GM18505 (cell line): Measurements from ENCODE around the gene CD68.

Experiments used
- ATAC-seq: cut with Tn5 transposase; IDR thresholded peaks from one replicate; pipeline ENCODE4 v1.9.1; 2021; ENCODE audit not compliant: unreplicated experiment
- POLR2A ChIP-seq: IDR thresholded peaks from 4 replicates; pipeline ENCODE4 v1.6.1; 2011; ENCODE audit warnings: borderline replicate concordance; ENCODE audit not compliant: insufficient read depth, insufficient read length; ENCODE audit errors: extremely low read depth

CD68 gene

GRCh38 chr17:7579834-7580603 lies 581 bp downstream of the CD68 start:
- ATAC-seq: no peak
- TF ChIP-seq POLR2A: no peak

DNA sequence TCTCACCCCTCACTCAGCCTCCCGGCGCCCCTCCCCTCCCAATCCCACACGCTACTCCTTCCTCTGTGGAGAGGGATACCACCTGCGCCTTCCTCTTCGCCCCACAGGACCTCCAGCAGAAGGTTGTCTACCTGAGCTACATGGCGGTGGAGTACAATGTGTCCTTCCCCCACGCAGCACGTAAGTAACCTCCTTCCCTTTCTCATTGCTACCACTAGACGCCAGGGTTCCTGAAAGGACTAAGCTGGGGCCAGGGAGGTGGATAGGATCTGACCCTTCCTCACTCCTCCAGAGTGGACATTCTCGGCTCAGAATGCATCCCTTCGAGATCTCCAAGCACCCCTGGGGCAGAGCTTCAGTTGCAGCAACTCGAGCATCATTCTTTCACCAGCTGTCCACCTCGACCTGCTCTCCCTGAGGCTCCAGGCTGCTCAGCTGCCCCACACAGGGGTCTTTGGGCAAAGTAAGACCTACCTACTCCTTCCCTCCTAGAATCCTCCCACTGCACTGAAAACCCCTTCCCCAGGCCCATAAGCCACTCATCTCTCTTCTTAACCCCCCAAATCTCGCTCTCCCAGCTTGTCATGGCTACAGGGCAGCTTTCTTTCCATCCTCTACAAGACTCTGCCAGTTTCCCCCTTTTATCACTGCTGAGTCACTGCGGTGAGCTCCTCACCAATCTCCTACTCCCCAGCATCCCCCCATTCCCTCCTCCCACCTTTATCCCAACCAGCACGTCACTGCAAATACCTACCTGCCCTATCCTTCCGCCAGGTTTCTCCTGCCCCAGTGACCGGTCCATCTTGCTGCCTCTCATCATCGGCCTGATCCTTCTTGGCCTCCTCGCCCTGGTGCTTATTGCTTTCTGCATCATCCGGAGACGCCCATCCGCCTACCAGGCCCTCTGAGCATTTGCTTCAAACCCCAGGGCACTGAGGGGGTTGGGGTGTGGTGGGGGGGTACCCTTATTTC lies 1.5 kb downstream of the CD68 start:
- TF ChIP-seq POLR2A: peak; percentile 20
- ATAC-seq: no peak

DNA sequence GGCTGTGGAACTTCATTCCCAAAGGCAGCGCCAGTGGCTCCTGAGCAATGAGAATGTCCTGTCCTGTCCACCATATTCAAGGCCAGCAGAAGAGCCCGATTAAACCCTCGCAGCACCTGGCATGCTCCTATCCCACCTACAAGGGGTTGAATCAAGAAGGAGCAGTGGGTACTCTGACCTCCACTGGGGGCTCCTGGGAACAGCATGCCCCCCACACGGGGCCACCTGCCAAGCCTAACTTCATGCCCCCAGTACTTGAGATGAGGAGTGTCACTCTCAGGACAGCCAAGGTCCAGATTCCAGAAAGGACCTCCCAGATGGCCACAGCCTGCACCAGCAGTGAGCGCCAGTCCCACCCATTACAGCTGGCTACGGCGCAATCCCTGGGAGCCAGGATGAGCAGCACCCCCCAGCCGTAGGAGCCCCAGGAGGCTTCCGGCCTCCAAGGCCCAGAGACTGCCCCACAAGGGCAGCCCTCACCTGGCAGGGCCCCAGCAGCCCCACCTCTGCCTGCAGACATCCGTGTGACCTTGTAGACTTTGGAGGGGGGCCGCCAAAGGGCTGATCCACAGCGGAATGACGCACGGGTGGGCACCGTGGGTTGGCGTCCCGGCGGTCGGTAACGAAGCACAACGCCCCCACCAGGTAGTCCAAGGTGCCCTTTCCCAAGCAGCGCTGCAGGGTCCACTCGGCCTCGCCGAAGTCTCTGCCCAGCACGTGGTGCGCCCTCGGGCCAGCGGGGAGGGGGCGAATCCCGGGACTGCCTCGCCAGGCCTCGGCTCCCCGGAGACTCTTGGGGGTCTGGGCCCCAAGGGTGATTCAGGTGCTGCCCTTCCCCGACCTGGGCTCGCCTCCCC lies 3.2 kb downstream of the CD68 start:
- TF ChIP-seq POLR2A: no peak
- ATAC-seq: no peak

DNA sequence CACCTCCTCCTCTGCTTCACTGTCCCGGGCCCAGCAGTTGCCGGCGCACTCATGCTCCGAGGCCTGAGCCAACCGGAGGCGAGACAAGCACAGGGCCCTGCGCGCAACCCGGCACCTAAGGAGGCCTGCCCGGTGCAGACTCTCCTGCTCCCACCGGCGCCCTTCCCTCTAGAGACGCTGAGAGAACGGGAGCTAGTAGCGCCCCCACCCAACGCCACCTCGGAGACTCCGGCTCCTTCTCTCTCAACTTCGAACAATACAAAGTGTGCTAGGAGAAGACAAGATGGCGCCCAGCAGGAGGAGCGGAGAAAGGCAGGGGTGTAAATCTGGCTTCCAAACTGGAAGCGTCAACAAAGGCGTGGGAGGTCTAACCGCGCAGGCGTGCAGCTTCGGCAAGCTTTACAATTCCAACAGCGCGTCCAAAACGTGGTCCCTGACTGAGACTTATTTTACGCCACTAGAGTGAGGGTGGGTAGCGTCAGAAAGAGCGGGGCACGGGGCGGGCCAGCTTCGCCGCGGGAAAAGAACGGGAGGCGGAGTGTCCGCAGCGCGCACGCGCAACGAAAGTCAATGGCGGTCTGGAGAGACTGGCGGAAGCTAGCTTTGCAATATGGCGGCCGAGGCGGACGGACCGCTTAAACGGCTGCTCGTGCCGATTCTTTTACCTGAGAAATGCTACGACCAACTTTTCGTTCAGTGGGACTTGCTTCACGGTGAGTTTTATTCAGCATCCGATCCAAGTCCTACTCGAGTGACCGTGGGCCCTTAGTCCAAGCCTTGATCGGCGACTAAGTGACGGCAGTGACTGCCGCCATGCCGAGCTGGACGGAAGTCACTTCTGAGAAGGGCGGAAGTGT lies 4.0 kb downstream of the CD68 start, which contains the start of gene MPDU1:
MPDU1 (plus strand) TSS at position 600 of the 857 bp plus-strand sequence; CDS start at position 611, 11 bp downstream.
- peak; percentile 98 for TF ChIP-seq POLR2A
- peak; percentile 57 for ATAC-seq

DNA sequence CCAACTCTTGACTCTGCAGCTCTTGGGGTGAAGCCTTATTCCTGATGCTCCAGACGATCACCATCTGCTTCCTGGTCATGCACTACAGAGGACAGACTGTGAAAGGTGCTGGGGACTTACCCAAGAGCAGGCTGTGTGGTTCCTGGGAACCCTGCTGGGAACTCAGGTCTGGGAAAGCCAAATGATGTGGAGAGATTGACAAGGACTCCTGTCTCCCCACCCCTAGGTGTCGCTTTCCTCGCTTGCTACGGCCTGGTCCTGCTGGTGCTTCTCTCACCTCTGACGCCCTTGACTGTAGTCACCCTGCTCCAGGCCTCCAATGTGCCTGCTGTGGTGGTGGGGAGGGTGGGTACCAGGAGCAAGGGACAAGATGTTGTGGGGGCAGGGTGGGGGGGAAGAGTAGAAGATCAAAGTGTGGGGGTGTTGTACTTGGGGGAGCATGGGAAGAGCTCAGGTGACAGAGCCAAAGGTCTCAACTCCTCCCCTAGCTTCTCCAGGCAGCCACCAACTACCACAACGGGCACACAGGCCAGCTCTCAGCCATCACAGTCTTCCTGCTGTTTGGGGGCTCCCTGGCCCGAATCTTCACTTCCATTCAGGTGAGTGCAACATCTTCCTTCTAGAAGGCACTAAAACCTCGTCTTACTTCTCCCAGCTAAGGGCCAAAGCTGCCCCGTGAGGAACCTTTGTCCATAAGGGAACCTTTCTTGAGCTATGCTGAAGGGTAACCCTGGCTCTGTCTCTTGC lies 7.4 kb downstream of the CD68 start:
- no peak for TF ChIP-seq POLR2A
- no peak for ATAC-seq

- ATAC-seq: no peak
- TF ChIP-seq POLR2A: no peak
These were observed 8.1 kb downstream of the CD68 start for GRCh38 chr17:7587420-7588151.

DNA sequence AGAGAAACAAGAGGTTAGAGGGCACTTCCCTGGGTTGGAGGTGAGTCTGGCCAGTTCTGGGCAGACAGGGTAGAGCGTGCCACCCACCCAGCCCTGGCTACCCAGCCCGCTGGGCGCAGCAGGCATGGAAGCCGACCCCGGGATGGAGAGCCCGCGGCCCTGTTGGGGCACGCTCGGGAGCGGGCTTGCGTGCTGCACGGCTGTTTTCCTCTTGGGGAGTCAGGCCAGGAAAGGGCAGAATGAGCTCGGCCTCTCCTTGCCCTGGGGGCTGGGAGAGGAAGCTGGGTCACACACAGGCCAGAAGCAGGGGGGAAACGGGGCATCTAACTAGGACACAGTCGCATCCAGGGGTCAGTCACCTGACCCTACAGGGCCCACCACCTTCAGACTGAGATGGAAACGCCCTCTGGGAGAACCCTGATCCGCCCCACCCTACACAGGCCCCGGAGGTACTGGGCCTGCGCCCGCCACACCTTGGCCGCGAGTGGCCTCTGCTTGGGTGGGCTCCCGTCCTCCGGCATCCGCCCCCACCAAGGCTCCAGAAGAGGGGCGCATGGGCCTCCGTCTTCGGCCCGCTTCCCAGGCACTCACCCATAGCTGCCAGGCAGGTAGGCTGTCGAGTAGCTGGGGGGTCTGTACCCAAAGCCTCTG lies 9.2 kb downstream of the CD68 start:
- no peak for TF ChIP-seq POLR2A
- no peak for ATAC-seq

- ATAC-seq: no peak
- TF ChIP-seq POLR2A: peak; percentile 13
These were observed 9.9 kb downstream of the CD68 start for GRCh38 chr17:7589204-7589868.

- no peak for ATAC-seq
- TF ChIP-seq POLR2A: no peak
These were observed 10.7 kb downstream of the CD68 start, which contains the start of gene SOX15 for GRCh38 chr17:7589891-7590691. SOX15 (minus strand) TSS chr17:7590094; CDS start chr17:7589676, 418 bp downstream.
